Placental epithelial cell (primary cell): Measurements from ENCODE around the gene TSPAN31. TPM values are rescaled to one million over a fixed set of nuclear protein-coding genes. Genes with fewer than 3 reads are reported as not detected.

Experiments
- total RNA-seq: library from RNA; depleted of rRNA; stranded (reverse); fragments of >200 nt; gene quantifications from 2 replicates; pipeline ENCODE4 v1.2.3, GENCODE V29; 2012

The TSPAN31 gene, protein sequence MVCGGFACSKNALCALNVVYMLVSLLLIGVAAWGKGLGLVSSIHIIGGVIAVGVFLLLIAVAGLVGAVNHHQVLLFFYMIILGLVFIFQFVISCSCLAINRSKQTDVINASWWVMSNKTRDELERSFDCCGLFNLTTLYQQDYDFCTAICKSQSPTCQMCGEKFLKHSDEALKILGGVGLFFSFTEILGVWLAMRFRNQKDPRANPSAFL
- total RNA-seq, result 51.8 and 80.0 TPM in 2 replicates

GRCh38 chr12:57744777-57745484 is at the start of gene TSPAN31:
TSPAN31 (plus strand) TSS chr12:57745039; CDS start chr12:57745155, 116 bp downstream.

DNA sequence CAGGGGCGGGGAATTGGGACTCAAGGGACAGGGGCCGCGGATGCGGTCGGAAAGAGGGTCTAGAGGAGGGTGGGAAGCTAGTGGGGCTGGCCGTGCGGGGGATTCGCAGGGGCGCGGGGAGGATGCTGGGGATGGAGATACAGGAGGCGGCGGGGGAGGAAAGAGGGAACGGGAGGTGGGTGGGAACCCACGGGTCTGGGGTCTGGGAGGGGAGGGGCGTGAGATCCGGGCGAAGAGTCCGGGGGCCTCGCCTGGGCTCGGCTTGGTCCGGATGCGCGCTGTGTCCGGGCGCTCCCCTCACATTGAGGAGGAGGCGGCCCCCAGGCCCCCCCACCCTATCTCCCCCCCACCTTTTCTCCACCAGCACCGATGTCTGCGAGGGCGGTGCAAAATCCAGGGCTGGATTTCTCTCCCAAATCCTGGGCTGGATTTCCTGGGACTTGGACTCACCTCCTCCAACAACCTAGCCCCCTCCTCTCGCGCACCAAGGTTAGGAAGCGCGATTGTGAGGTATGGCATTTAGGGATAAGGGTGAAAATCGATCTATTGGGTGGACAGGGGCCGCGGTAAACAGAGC is 6.1 kb upstream of the TSPAN31 start, which contains the start of gene AGAP2:
AGAP2 (minus strand) TSS at position 82 of the 577 bp plus-strand sequence. CDS start 496 bp downstream, outside the sequence.

DNA sequence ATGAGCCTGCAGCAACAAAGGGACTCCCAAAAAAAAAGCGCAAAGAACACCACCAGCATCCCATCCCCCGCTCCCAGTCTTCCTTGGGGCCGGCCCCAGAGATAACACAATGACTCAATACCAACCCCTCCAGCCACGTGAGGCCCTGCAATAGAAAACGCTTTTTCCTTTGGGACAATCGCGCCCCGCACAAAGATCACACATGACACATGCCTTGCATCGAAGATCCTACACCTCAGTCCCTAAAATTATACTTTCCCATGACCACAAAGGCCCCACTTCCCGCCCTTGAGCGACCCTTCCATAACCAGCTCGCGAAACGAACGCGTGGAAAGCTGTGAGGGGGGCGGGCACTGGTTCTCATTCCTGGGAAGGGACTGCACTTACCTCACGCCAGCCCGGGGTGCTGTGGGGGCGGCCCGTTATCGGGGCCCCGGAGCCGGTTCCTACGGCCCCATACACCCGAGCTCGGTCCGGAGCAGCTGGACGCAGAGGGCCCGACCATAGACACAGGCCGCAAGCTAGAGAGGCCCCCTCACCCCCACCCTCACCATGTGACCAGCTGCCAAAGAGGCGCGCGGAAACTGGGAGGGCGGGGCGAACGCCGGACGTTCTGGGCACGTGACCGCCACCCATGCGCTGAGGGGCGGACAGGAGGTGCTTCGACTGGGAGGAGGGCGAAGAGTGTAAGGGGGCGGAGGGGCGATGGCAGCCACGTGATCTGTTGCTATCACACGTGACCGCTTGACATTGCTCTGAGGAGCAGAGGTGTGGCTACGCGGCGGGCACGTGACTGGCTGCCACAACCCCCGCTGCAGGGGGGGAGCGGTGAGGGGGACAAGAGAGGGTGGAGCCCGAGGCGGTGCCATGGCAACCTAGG is 7.2 kb downstream of the TSPAN31 start, which contains the start of gene CDK4:
CDK4 (minus strand) TSS at position 523 of the 880 bp plus-strand sequence. CDS start 593 bp downstream, outside the sequence.

GRCh38 chr12:57754411-57755193 is 9.8 kb downstream of the TSPAN31 start, which contains the start of gene MARCHF9:
MARCHF9 (plus strand) TSS chr12:57755103; CDS start chr12:57755529, 426 bp downstream.

GRCh38 chr12:57766464-57767304 is 21.8 kb downstream of the TSPAN31 start, which contains the start of gene CYP27B1:
CYP27B1 (minus strand) TSS chr12:57767078; CDS start chr12:57767041, 37 bp downstream.

DNA sequence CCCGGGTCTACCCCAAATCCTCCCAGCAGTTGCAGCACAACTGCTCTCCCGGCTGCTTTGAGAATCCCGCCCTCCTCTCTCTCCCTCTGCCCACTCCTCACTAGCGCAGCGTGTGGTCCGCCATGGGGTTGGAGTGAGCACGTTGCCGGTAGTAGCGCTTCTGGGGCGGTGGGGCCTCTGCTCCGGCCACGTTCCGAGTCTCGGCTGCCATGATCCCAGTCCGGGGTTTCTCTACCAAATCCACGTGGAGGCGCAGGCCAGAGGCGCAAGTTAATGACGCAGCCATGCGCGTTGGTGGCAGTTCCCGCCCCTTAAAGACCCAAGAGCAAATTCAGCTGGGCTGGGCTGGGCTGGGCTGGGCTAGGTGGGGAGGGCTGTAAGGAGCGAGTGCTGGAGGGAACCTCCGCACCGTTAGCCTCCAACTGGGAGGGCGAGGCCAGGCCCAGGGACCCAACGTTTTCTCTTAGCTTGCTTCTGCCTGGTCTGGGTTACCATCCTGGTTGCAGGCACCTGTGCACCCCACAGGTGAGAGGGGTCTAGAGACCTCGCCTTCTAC is 27.1 kb downstream of the TSPAN31 start, which contains the start of gene METTL1:
METTL1 (minus strand) TSS at position 233 of the 556 bp plus-strand sequence; CDS start at position 211, 22 bp downstream.

DNA sequence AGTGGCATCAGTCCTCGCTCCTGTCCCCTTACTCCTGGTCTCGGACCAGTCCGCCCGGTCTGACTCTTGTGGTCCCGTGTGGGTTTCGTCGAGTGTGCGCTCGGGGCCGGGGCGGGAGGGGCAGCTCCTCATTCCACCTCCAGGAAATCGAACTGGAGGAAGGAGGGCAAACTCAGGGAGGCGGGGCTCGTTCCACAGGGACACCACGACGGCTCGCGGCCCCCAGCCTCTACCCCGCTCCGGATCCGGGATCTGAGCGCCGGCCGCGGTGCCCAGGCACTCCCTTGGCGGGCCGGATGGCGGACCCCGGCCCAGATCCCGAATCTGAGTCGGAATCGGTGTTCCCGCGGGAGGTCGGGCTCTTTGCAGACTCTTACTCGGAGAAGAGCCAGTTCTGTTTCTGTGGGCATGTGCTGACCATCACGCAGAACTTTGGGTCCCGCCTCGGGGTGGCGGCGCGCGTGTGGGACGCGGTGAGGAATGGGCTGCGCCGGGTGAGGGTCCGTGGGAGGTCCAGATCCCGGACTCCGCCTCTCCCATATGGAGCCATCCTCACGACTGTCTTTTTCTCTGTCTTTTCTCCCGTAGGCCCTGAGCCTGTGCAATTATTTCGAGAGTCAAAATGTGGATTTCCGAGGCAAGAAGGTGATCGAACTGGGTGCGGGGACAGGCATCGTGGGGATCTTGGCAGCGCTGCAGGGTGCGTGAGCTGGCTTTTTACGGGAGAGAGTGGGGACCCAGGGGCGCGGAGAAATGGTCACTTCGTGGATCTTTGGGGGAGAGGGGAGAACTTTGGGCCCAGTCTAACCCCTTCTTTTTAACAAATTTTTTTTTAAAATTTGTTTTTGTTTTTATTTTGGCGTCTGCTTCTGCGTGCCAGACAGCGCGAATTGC is 27.8 kb downstream of the TSPAN31 start, which contains the start of gene EEF1AKMT3:
EEF1AKMT3 (plus strand) TSS at position 186 of the 894 bp plus-strand sequence; CDS start at position 297, 111 bp downstream.

DNA sequence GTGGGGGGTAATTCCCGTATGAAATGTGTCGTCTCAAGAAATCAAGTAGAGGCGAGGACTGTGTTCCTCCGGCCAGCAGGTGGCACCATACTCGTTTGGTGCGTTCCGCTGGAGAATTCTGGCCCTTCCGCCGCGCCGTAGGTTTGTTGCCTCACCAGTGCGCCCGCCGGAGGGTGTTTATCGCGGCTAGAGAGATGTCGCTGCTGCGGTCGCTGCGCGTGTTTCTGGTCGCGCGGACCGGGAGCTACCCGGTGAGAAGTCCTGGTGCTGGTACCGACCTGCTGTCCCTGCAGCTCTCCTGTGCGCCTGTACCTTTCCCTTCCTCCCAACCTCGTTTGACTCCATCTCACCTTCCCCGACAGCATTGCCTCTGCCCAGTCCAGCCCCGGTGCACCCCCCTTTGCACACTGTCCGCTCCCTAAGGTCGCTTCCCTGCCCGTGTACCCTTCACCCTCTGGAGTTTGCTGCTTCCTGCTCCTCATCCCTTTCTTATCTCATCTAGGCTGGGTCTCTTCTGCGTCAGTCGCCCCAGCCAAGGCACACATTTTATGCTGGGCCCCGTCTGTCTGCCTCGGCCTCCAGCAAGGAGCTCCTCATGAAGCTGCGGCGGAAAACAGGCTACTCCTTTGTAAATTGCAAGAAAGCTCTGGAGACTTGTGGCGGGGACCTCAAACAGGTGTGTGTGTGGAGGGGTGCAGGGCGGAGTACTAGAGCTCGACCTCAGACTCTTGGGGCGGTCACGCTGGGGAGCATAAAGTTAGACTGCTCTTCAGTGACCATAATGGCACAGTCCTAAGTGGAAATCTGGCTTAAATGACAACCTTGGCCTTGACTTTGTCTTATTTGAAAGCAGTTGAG is 38.0 kb downstream of the TSPAN31 start, which contains the start of gene TSFM:
TSFM (plus strand) TSS at position 180 of the 858 bp plus-strand sequence; CDS start at position 195, 15 bp downstream.

Other genes starting within 250 kb of the TSPAN31 start
- gene DDIT3, start 224.5 kb upstream of the TSPAN31 start, total RNA-seq, result 9.5 and 20.0 TPM in 2 replicates
- 9.1 and 9.4 TPM in 2 replicates for gene MBD6, start 222.2 kb upstream of the TSPAN31 start, total RNA-seq
- 127 and 153 TPM in 2 replicates for gene DCTN2, start 197.8 kb upstream of the TSPAN31 start, total RNA-seq
- under 0.01 and 0.11 TPM in 2 replicates for gene KIF5A, start 195.0 kb upstream of the TSPAN31 start, total RNA-seq
- 24.7 and 93.9 TPM in 2 replicates for gene PIP4K2C, start 153.8 kb upstream of the TSPAN31 start, total RNA-seq
- gene DTX3, start 140.2 kb upstream of the TSPAN31 start, total RNA-seq, result 16.1 and 20.0 TPM in 2 replicates
- 6.0 and 22.4 TPM in 2 replicates for gene ARHGEF25, start 133.6 kb upstream of the TSPAN31 start, total RNA-seq
- gene B4GALNT1, start 111.8 kb upstream of the TSPAN31 start, total RNA-seq, result 0.22 and 0.39 TPM in 2 replicates
- gene OS9, start 50.9 kb upstream of the TSPAN31 start, total RNA-seq, result 214 and 236 TPM in 2 replicates
- gene AGAP2, start 6.3 kb upstream of the TSPAN31 start, total RNA-seq, result 0.33 and 0.39 TPM in 2 replicates
- gene CDK4, start 7.3 kb downstream of the TSPAN31 start, total RNA-seq, result 150 and 200 TPM in 2 replicates
- gene MARCHF9, start 10.1 kb downstream of the TSPAN31 start, total RNA-seq, result 1.8 and 2.0 TPM in 2 replicates
- gene CYP27B1, start 22.0 kb downstream of the TSPAN31 start, total RNA-seq, result 2.9 and 3.9 TPM in 2 replicates
- 4.7 and 6.6 TPM in 2 replicates for gene METTL1, start 27.1 kb downstream of the TSPAN31 start, total RNA-seq
- 6.3 and 6.6 TPM in 2 replicates for gene EEF1AKMT3, start 27.6 kb downstream of the TSPAN31 start, total RNA-seq
- 10.6 and 12.3 TPM in 2 replicates for gene TSFM, start 37.7 kb downstream of the TSPAN31 start, total RNA-seq
- 1.1 and 2.7 TPM in 2 replicates for gene AVIL, start 73.7 kb downstream of the TSPAN31 start, total RNA-seq
- 51.9 and 76.6 TPM in 2 replicates for gene CTDSP2, start 101.7 kb downstream of the TSPAN31 start, total RNA-seq
- gene ATP23, start 196.5 kb downstream of the TSPAN31 start, total RNA-seq, result 3.9 and 9.1 TPM in 2 replicates